Left forelimb (tissue), 1 donor: ENCODE measurements around the gene ZBTB47.

Experiments
- DNase-seq: peaks from one replicate; pipeline ENCODE4 v3.0.0-alpha.2; 2018; ENCODE audit warnings: low spot score

The ZBTB47 gene

GRCh38 chr3:42685363-42685881 lies 31.9 kb downstream of the ZBTB47 start, which contains the start of gene KLHL40:
Gene KLHL40, plus strand, starts transcription at chr3:42685537. Its CDS starts 82 bp downstream, at chr3:42685619.
- DNase-seq: no peak

- no peak for DNase-seq
Measured at GRCh38 chr3:42685891-42686820, 32.7 kb downstream of the ZBTB47 start.

- DNase-seq: no peak
Measured at GRCh38 chr3:42686832-42687650, 33.5 kb downstream of the ZBTB47 start.

GRCh38 chr3:42688016-42688415 lies 34.5 kb downstream of the ZBTB47 start:
- no peak for DNase-seq

- DNase-seq: no peak
Measured at GRCh38 chr3:42688487-42689420, 35.3 kb downstream of the ZBTB47 start.

GRCh38 chr3:42689421-42690014 lies 36.0 kb downstream of the ZBTB47 start:
- no peak for DNase-seq

GRCh38 chr3:42690191-42690590 lies 36.7 kb downstream of the ZBTB47 start:
- no peak for DNase-seq

GRCh38 chr3:42690766-42691680 lies 37.5 kb downstream of the ZBTB47 start:
- no peak for DNase-seq

- peak; percentile 54 for DNase-seq
Measured at GRCh38 chr3:42691816-42692666, 38.5 kb downstream of the ZBTB47 start.

- peak; percentile 44 for DNase-seq
Measured at GRCh38 chr3:42692667-42693529, 39.4 kb downstream of the ZBTB47 start.

- DNase-seq: peak; percentile 55
Measured at GRCh38 chr3:42693530-42693930, 40.0 kb downstream of the ZBTB47 start.

- peak; percentile 36 for DNase-seq
Measured at GRCh38 chr3:42694366-42694765, 40.9 kb downstream of the ZBTB47 start.

- peak; percentile 49 for DNase-seq
Measured at GRCh38 chr3:42696356-42697288, 43.1 kb downstream of the ZBTB47 start.

GRCh38 chr3:42697289-42698051 lies 44.0 kb downstream of the ZBTB47 start:
- DNase-seq: peak; percentile 54

- DNase-seq: peak; percentile 47
Measured at GRCh38 chr3:42698216-42698910, 44.9 kb downstream of the ZBTB47 start.

- DNase-seq: no peak
Measured at GRCh38 chr3:42698911-42699230, 45.4 kb downstream of the ZBTB47 start.
